H1 (cell line): ENCODE measurements around the gene TXNDC5. TPM values are rescaled to one million over a fixed set of nuclear protein-coding genes. Genes with fewer than 3 reads are reported as not detected.

Source experiments
- CTCF ChIA-PET: fragments of 300-600 bp; sonication (Branson Sonifier 250); formaldehyde crosslinking; loops from one replicate; lab custom pipeline; 2021; ENCODE audit not compliant: partially characterized antibody; lab: Charles Lee
- POLR2A ChIA-PET: fragments of 300-600 bp; sonication (Branson Sonifier 250); formaldehyde crosslinking; loops from one replicate; lab custom pipeline; 2021; ENCODE audit warnings: inconsistent platforms; ENCODE audit not compliant: partially characterized antibody; lab: Charles Lee
- DNase-seq, 2 experiments: peaks; one replicate each; pipeline versions ENCODE4 v3.0.0 to v3.0.0-alpha.2; 2010 to 2022; ENCODE audit warnings: low spot score in 2 of 2, low read depth in 1 of 2, mixed read lengths in 1 of 2
- FAIRE-seq: peaks from 2 replicates; lab custom pipeline; 2011; peaks lifted over from hg19 to GRCh38; lab: Jason Lieb, UNC
- H2AFZ ChIP-seq: 2 replicates; pipeline ENCODE4 v1.8.1; 2012; ENCODE audit warnings: low read length, inconsistent platforms
- H2AK5ac ChIP-seq: 2 replicates; pipeline ENCODE4 v1.6.1; 2013; ENCODE audit warnings: low read depth, low read length
- H2BK120ac ChIP-seq: replicated peaks from 2 replicates; pipeline ENCODE3; 2013; ENCODE audit warnings: low read depth, low read length, inconsistent platforms
- H2BK12ac ChIP-seq: 2 replicates; pipeline ENCODE4 v1.6.1; 2013; ENCODE audit warnings: low read depth, low read length
- H2BK15ac ChIP-seq: 2 replicates; pipeline ENCODE4 v1.6.1; 2013; ENCODE audit warnings: low read length
- H2BK20ac ChIP-seq: 2 replicates; pipeline ENCODE4 v1.6.1; 2013; ENCODE audit warnings: low read length
- H2BK5ac ChIP-seq: 2 replicates; pipeline ENCODE4 v1.6.1; 2013; ENCODE audit warnings: low read depth, low read length
- H3K14ac ChIP-seq: 2 replicates; pipeline ENCODE4 v1.6.1; 2013; ENCODE audit warnings: inconsistent platforms; ENCODE audit not compliant: insufficient read length
- H3K18ac ChIP-seq: 2 replicates; pipeline ENCODE4 v1.6.1; 2013; ENCODE audit warnings: low read length; ENCODE audit errors: extremely low read depth
- H3K23ac ChIP-seq: 2 replicates; pipeline ENCODE4 v1.6.1; 2013; ENCODE audit warnings: inconsistent platforms; ENCODE audit not compliant: insufficient read length
- H3K23me2 ChIP-seq: 2 replicates; pipeline ENCODE4 v1.6.1; 2013; ENCODE audit warnings: low read depth, low read length
- H3K27ac ChIP-seq: 2 replicates; pipeline ENCODE4 v1.6.1; 2011; ENCODE audit warnings: low read depth, low read length, inconsistent platforms
- H3K27me3 ChIP-seq, 4 experiments: replicated peaks in 1 of 4; 1 replicate in 1 of 4; 2 replicates in 3 of 4; pipeline versions ENCODE4 v1.6.1 to v1.8.1; 2011 to 2013; ENCODE audit warnings: low read length in 3 of 4, mild to moderate bottlenecking in 3 of 4, inconsistent platforms in 2 of 4, mixed read lengths in 2 of 4, moderate library complexity in 1 of 4; ENCODE audit not compliant: control insufficient read depth in 3 of 4, insufficient read depth in 3 of 4; ENCODE audit errors: extremely low read depth in 1 of 4
- H3K36me3 ChIP-seq, 4 experiments: 2 replicates each; pipeline versions ENCODE4 v1.6.1 to v1.8.1; 2011 to 2013; ENCODE audit warnings: mild to moderate bottlenecking in 4 of 4, low read length in 3 of 4, moderate library complexity in 2 of 4, control low read depth in 1 of 4, inconsistent platforms in 1 of 4; ENCODE audit not compliant: insufficient read depth in 4 of 4, control insufficient read depth in 2 of 4
- H3K4ac ChIP-seq: replicated peaks from 2 replicates; pipeline ENCODE3; 2013; ENCODE audit warnings: low read length, low read depth, mixed read lengths, inconsistent platforms; ENCODE audit not compliant: insufficient read length
- H3K4me1 ChIP-seq, 4 experiments: replicated peaks in 1 of 4; 1 replicate in 1 of 4; 2 replicates in 3 of 4; pipeline versions ENCODE4 v1.6.1 to v1.8.1; 2011 to 2013; ENCODE audit warnings: low read length in 3 of 4, inconsistent platforms in 2 of 4, mixed read lengths in 1 of 4; ENCODE audit not compliant: insufficient read depth in 4 of 4, control insufficient read depth in 3 of 4
- H3K4me2 ChIP-seq, 2 experiments: 2 replicates each; pipeline versions ENCODE4 v1.6.1 to v1.8.1; 2011 to 2013; ENCODE audit warnings: low read depth in 2 of 2, low read length in 2 of 2, control low read depth in 1 of 2, inconsistent platforms in 1 of 2, mild to moderate bottlenecking in 1 of 2; ENCODE audit not compliant: insufficient read depth in 1 of 2
- H3K4me3 ChIP-seq, 4 experiments: fragments of 200-600, 300-600 bp in 1 of 4; sonication (generic), shearing (Covaris generic), sonication (Bioruptor Twin) in 1 of 4; 2 replicates each; pipeline versions ENCODE4 v1.5.1 to v1.8.1; 2011 to 2016; ENCODE audit warnings: low read length in 4 of 4, low read depth in 3 of 4, control low read depth in 2 of 4, inconsistent platforms in 2 of 4, mild to moderate bottlenecking in 2 of 4, mixed read lengths in 1 of 4, moderate library complexity in 1 of 4; ENCODE audit not compliant: insufficient read depth in 2 of 4; ENCODE audit errors: extremely low read depth in 1 of 4
- H3K56ac ChIP-seq: replicated peaks from 2 replicates; pipeline ENCODE3; 2013; ENCODE audit warnings: low read depth, mild to moderate bottlenecking, mixed read lengths, low read length, inconsistent platforms; ENCODE audit not compliant: insufficient read length
- H3K79me1 ChIP-seq: 2 replicates; pipeline ENCODE4 v1.6.1; 2013; ENCODE audit warnings: low read depth, low read length, control low read depth
- H3K79me2 ChIP-seq, 2 experiments: 2 replicates each; pipeline versions ENCODE4 v1.6.1 to v1.8.1; 2012 to 2013; ENCODE audit warnings: low read length in 2 of 2, mild to moderate bottlenecking in 2 of 2, inconsistent platforms in 1 of 2; ENCODE audit not compliant: insufficient read depth in 2 of 2, control insufficient read depth in 1 of 2
- H3K9ac ChIP-seq, 4 experiments: replicated peaks in 1 of 4; 1 replicate in 1 of 4; 2 replicates in 3 of 4; pipeline versions ENCODE4 v1.6.1 to v1.8.1; 2011 to 2013; ENCODE audit warnings: low read depth in 3 of 4, low read length in 3 of 4, control low read depth in 2 of 4, mild to moderate bottlenecking in 2 of 4, moderate library complexity in 2 of 4, inconsistent platforms in 1 of 4; ENCODE audit errors: extremely low read depth in 1 of 4
- H3K9me3 ChIP-seq, 2 experiments: 2 replicates each; pipeline versions ENCODE4 v1.6.1 to v1.8.1; 2012 to 2013; ENCODE audit warnings: mild to moderate bottlenecking in 2 of 2, moderate library complexity in 2 of 2, control low read depth in 1 of 2, inconsistent platforms in 1 of 2, low read depth in 1 of 2, low read length in 1 of 2, mixed read lengths in 1 of 2; ENCODE audit not compliant: insufficient read depth in 2 of 2
- H4K20me1 ChIP-seq, 2 experiments: replicated peaks in 1 of 2; 2 replicates each; pipeline versions ENCODE3 to v1.8.1; 2011 to 2013; ENCODE audit warnings: inconsistent platforms in 2 of 2, low read length in 2 of 2, mild to moderate bottlenecking in 1 of 2; ENCODE audit not compliant: insufficient read depth in 2 of 2, control insufficient read depth in 1 of 2
- H4K5ac ChIP-seq: 2 replicates; pipeline ENCODE4 v1.6.1; 2013; ENCODE audit warnings: low read length, low read depth, mixed read lengths, inconsistent platforms; ENCODE audit not compliant: insufficient read length
- H4K8ac ChIP-seq: 2 replicates; pipeline ENCODE4 v1.8.0; 2013; ENCODE audit warnings: mild to moderate bottlenecking, moderate library complexity, low read length, inconsistent platforms; ENCODE audit not compliant: insufficient read depth; ENCODE audit errors: extremely low read depth
- H4K91ac ChIP-seq: replicated peaks from 2 replicates; pipeline ENCODE3; 2013; ENCODE audit warnings: low read length, mixed read lengths, inconsistent platforms; ENCODE audit not compliant: insufficient read length
- BACH1 ChIP-seq: IDR thresholded peaks from 2 replicates; pipeline ENCODE4 v1.6.1; 2012; ENCODE audit warnings: low read length, improper control_type of control experiment
- BCL11A ChIP-seq, 2 experiments: IDR thresholded peaks; one replicate each; pipeline ENCODE4 v1.6.1; 2011; ENCODE audit warnings: low read depth in 2 of 2, low read length in 2 of 2, mild to moderate bottlenecking in 2 of 2
- HDAC2 ChIP-seq, 2 experiments: fragments of 300-600 bp in 1 of 2; sonication (generic) in 1 of 2; IDR thresholded peaks; 2 replicates each; pipeline ENCODE4 v1.6.1; 2011 to 2012; ENCODE audit warnings: low read depth in 2 of 2, low read length in 2 of 2, mild to moderate bottlenecking in 2 of 2, moderate library complexity in 2 of 2, borderline replicate concordance in 1 of 2, inconsistent platforms in 1 of 2
- POLR2AphosphoS5 ChIP-seq: IDR thresholded peaks from 2 replicates; pipeline ENCODE4 v1.6.1; 2011; ENCODE audit warnings: low read depth, low read length
- RAD21 ChIP-seq, 2 experiments: IDR thresholded peaks in 1 of 2; conservative IDR thresholded peaks in 1 of 2; 2 replicates each; pipeline ENCODE4 v1.6.1; 2011; ENCODE audit warnings: low read depth in 2 of 2, low read length in 2 of 2, improper control_type of control experiment in 1 of 2, inconsistent platforms in 1 of 2, mild to moderate bottlenecking in 1 of 2, moderate library complexity in 1 of 2
- SAP30 ChIP-seq: fragments of 300-600 bp; sonication (generic); IDR thresholded peaks from 2 replicates; pipeline ENCODE4 v1.7.1; 2012; ENCODE audit warnings: low read length, moderate library complexity, mild to moderate bottlenecking, inconsistent platforms; ENCODE audit not compliant: insufficient read depth, insufficient replicate concordance
- SP2 ChIP-seq: IDR thresholded peaks from 2 replicates; pipeline ENCODE4 v1.6.1; 2012; ENCODE audit warnings: mild to moderate bottlenecking, low read length, inconsistent platforms
- TAF1 ChIP-seq: IDR thresholded peaks from 2 replicates; pipeline ENCODE4 v1.6.1; 2011; ENCODE audit warnings: mild to moderate bottlenecking, low read depth, low read length
- ZNF274 ChIP-seq: IDR thresholded peaks from 2 replicates; pipeline ENCODE4 v1.7.0; 2012; ENCODE audit warnings: low read length, borderline replicate concordance; ENCODE audit errors: extremely low read depth
- WGBS, 2 experiments: shearing (Covaris generic) in 1 of 2; methylation state at CpG; one replicate each; pipeline versions ENCODE4 v1.1.6 to v1.1.7; 2013 to 2015; ENCODE audit warnings: low lambda C conversion rate in 2 of 2, mixed read lengths in 2 of 2, inconsistent platforms in 1 of 2, low coverage in 1 of 2, missing lambda C conversion rate in 1 of 2; ENCODE audit not compliant: insufficient replicate concordance in 2 of 2, insufficient coverage in 1 of 2, insufficient read length in 1 of 2; ENCODE audit errors: extremely low coverage in 1 of 2, missing lambda C conversion rate in 1 of 2; 5-methylcytosine and 5-hydroxymethylcytosine counted together
- polyA plus RNA-seq, 7 experiments: library from polyadenylated mRNA; depleted of rRNA in 3 of 7; stranded (reverse) in 5 of 7; unstranded in 2 of 7; fragments of >200 nt in 5 of 7; fragments of 200-250 nt in 2 of 7; gene quantifications; 1 replicate in 5 of 7; 2 replicates in 1 of 7; 4 replicates in 1 of 7; pipeline versions ENCODE4 v1.2.1 to v1.2.3, GENCODE V29; 2011 to 2013; ENCODE audit warnings: missing spikeins in 2 of 7, mixed read lengths in 2 of 7
- total RNA-seq: library from RNA; stranded (reverse); fragmentation: NEBNext Ultra II Directional; extraction: Animal tissue kit (Norgen Biotek cat#: 25700); gene quantifications from 2 replicates; pipeline ENCODE4 v1.2.1, GENCODE V29; 2021
- TF ChIP-seq, protein P1 (sequence below), 3 experiments: IDR thresholded peaks; 1 replicate in 2 of 3; 2 replicates in 1 of 3; pipeline versions ENCODE4 v1.5.1 to v1.6.1; 2011; ENCODE audit warnings: low read length in 3 of 3, mild to moderate bottlenecking in 3 of 3, inconsistent platforms in 2 of 3, low read depth in 1 of 3, moderate library complexity in 1 of 3; ENCODE audit not compliant: insufficient read depth in 1 of 3; ENCODE audit errors: control extremely low read depth in 1 of 3

The TXNDC5 gene
- total and polyA plus RNA-seq, 2 of the 8 experiments (the other 6 are each of a cell fraction or from before 2014, with no cell fraction given), result 114 to 172 TPM

- Histone ChIP-seq H2BK12ac (no peak overlapping the region), H2AK5ac (no peak overlapping the region), H3K27ac (no peak overlapping the region), H4K5ac (no peak overlapping the region), H2BK5ac (no peak overlapping the region), H3K79me2 (no peaks in the 10 kb centered on the region), H3K4me2 (no peak overlapping the region), H4K8ac (no peak overlapping the region), H3K4me1 (no peaks in the 10 kb centered on the region), H2BK15ac (no peak overlapping the region), H3K9me3 (no peaks in the 10 kb centered on the region), H3K56ac (no peak overlapping the region), H2AFZ (no peak overlapping the region), H3K18ac (no peak overlapping the region), H3K23me2 (no peaks in the 10 kb centered on the region), H3K23ac (no peak overlapping the region), H3K4ac (no peak overlapping the region), H4K91ac (no peak overlapping the region), H2BK120ac (no peak overlapping the region), H2BK20ac (no peak overlapping the region), H3K79me1 (no peaks in the 10 kb centered on the region), H3K4me3 (no peak overlapping the region), H4K20me1 (no peaks in the 10 kb centered on the region), H3K9ac (no peak overlapping the region), H3K27me3 (no peaks in the 10 kb centered on the region), H3K14ac (no peak overlapping the region), H3K36me3 (no peaks in the 10 kb centered on the region)
- ChIA-PET CTCF (interaction anchor here (1.0 kb wide), 1 partner anchor 234 kb away, joined by 3 read pairs; no protein-coding TSS in a partner anchor), POLR2A (no interaction called here)
- FAIRE-seq, result no peak
- DNase-seq, result no peak
- 82% methylated on average over 1 of the region's 1 CpG; no CpG with 5 or more reads in 1 of the 2 experiments for WGBS, 2 experiments
- TF ChIP-seq BCL11A (IDR thresholded peaks at IDR 0.05; ENCODE audit: low read depth in 2 of 2, low read length in 2 of 2) (no peak), TAF1 (no peak), SAP30 (no peak), POLR2AphosphoS5 (no peak), ZNF274 (no peak), HDAC2 (IDR thresholded peaks at IDR 0.05; ENCODE audit: borderline replicate concordance in 1 of 2, low read depth in 2 of 2, low read length in 2 of 2) (no peak), BACH1 (no peak), RAD21 (IDR thresholded peaks at IDR 0.05 in 1 of 2, conservative IDR thresholded peaks at IDR 0.05 in 1 of 2; ENCODE audit: low read depth in 2 of 2, low read length in 2 of 2) (no peak), SP2 (no peak)
- TF ChIP-seq, protein P1, sequence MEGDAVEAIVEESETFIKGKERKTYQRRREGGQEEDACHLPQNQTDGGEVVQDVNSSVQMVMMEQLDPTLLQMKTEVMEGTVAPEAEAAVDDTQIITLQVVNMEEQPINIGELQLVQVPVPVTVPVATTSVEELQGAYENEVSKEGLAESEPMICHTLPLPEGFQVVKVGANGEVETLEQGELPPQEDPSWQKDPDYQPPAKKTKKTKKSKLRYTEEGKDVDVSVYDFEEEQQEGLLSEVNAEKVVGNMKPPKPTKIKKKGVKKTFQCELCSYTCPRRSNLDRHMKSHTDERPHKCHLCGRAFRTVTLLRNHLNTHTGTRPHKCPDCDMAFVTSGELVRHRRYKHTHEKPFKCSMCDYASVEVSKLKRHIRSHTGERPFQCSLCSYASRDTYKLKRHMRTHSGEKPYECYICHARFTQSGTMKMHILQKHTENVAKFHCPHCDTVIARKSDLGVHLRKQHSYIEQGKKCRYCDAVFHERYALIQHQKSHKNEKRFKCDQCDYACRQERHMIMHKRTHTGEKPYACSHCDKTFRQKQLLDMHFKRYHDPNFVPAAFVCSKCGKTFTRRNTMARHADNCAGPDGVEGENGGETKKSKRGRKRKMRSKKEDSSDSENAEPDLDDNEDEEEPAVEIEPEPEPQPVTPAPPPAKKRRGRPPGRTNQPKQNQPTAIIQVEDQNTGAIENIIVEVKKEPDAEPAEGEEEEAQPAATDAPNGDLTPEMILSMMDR (IDR thresholded peaks at IDR 0.05; ENCODE audit: control extremely low read depth in 1 of 3, insufficient read depth in 1 of 3, low read depth in 1 of 3, low read length in 3 of 3), result no peak
Measured at GRCh38 chr6:7956257-7956656, 45.7 kb upstream of the TXNDC5 start.
